Activated naive CD8-positive, alpha-beta T cell treated with anti-CD3 and anti-CD28 coated beads for 36 hours (primary cell): ENCODE results near the gene GHR. TPM values are rescaled to one million over a fixed set of nuclear protein-coding genes. Genes with fewer than 3 reads are reported as not detected.
"Not testable (repeated sequence)": the region's sequence is repeated elsewhere in the genome, so short reads cannot be mapped to it uniquely, and the experiment has no call there.

Experiments used
- DNase-seq: peaks from one replicate; pipeline ENCODE4 v3.0.0; 2021
- H3K27ac Mint-ChIP-seq: one replicate; pipeline ENCODE4 v1.8.0; 2022; ENCODE audit warnings: mild to moderate bottlenecking, moderate library complexity, mixed read lengths
- H3K27me3 Mint-ChIP-seq: one replicate; pipeline ENCODE4 v1.8.0; 2022; ENCODE audit warnings: mild to moderate bottlenecking, mixed read lengths
- H3K36me3 Mint-ChIP-seq: one replicate; pipeline ENCODE4 v1.8.0; 2021; ENCODE audit warnings: mild to moderate bottlenecking, mixed read lengths
- H3K4me1 Mint-ChIP-seq: one replicate; pipeline ENCODE4 v1.8.0; 2021; ENCODE audit warnings: mixed read lengths
- H3K4me3 Mint-ChIP-seq: one replicate; pipeline ENCODE4 v1.8.0; 2022; ENCODE audit warnings: mild to moderate bottlenecking, moderate library complexity, mixed read lengths
- H3K9me3 Mint-ChIP-seq: one replicate; pipeline ENCODE4 v1.8.0; 2022; ENCODE audit warnings: mixed read lengths
- total RNA-seq, 2 experiments: library from RNA; stranded (reverse); gene quantifications; one replicate each; pipeline ENCODE4 v1.2.3, GENCODE V29; 2021

The GHR gene
- total RNA-seq, 2 experiments from 2014 or later, result not detected

- no peak for DNase-seq
- H3K27ac Mint-ChIP-seq, result no peak overlapping the region
- H3K36me3 Mint-ChIP-seq, result no peaks in the 10 kb centered on the region
- no peaks in the 10 kb centered on the region for H3K9me3 Mint-ChIP-seq
- H3K27me3 Mint-ChIP-seq, result peaks cover 5% of the 10 kb centered on the region
- H3K4me1 Mint-ChIP-seq, result no peaks in the 10 kb centered on the region
- no peak overlapping the region for H3K4me3 Mint-ChIP-seq
Measured at GRCh38 chr5:42555797-42556196, 132.6 kb downstream of the GHR start.

- no peaks in the 10 kb centered on the region for H3K27me3 Mint-ChIP-seq
- H3K4me3 Mint-ChIP-seq, result no peak overlapping the region
- no peaks in the 10 kb centered on the region for H3K9me3 Mint-ChIP-seq
- H3K27ac Mint-ChIP-seq, result no peak overlapping the region
- H3K4me1 Mint-ChIP-seq, result no peaks in the 10 kb centered on the region
- H3K36me3 Mint-ChIP-seq, result no peaks in the 10 kb centered on the region
- DNase-seq, result no peak
Measured at GRCh38 chr5:42557689-42558088, 134.4 kb downstream of the GHR start.

GRCh38 chr5:42561656-42562055 lies 138.4 kb downstream of the GHR start:
- Mint-ChIP-seq H3K27ac (no peak overlapping the region), H3K27me3 (no peaks in the 10 kb centered on the region), H3K36me3 (no peaks in the 10 kb centered on the region), H3K9me3 (no peaks in the 10 kb centered on the region), H3K4me3 (no peak overlapping the region), H3K4me1 (no peaks in the 10 kb centered on the region)
- DNase-seq, result no peak

- Mint-ChIP-seq H3K27ac (no peak overlapping the region), H3K27me3 (no peaks in the 10 kb centered on the region), H3K4me1 (no peaks in the 10 kb centered on the region), H3K36me3 (no peaks in the 10 kb centered on the region), H3K9me3 (no peaks in the 10 kb centered on the region), H3K4me3 (no peak overlapping the region)
- DNase-seq, result no peak
Measured at GRCh38 chr5:42564689-42565356, 141.6 kb downstream of the GHR start.

- no peak overlapping the region for H3K4me3 Mint-ChIP-seq
- H3K27ac Mint-ChIP-seq, result no peak overlapping the region
- no peaks in the 10 kb centered on the region for H3K9me3 Mint-ChIP-seq
- no peaks in the 10 kb centered on the region for H3K27me3 Mint-ChIP-seq
- H3K36me3 Mint-ChIP-seq, result no peaks in the 10 kb centered on the region
- no peak for DNase-seq
- H3K4me1 Mint-ChIP-seq, result no peaks in the 10 kb centered on the region
Measured at GRCh38 chr5:42566652-42567295, 143.5 kb downstream of the GHR start.

- no peak overlapping the region for H3K27ac Mint-ChIP-seq
Measured at GRCh38 chr5:42569325-42569724, 146.1 kb downstream of the GHR start.

GRCh38 chr5:42569953-42570548 lies 146.8 kb downstream of the GHR start:
- H3K27me3 Mint-ChIP-seq, result peaks cover 7% of the 10 kb centered on the region
- H3K27ac Mint-ChIP-seq, result no peak overlapping the region
- H3K4me1 Mint-ChIP-seq, result no peaks in the 10 kb centered on the region

More at GRCh38 chr5:42569325-42569724, 146.1 kb downstream of the GHR start:
- no peak overlapping the region for H3K4me3 Mint-ChIP-seq
- no peak for DNase-seq
- H3K36me3 Mint-ChIP-seq, result no peaks in the 10 kb centered on the region
- H3K9me3 Mint-ChIP-seq, result no peaks in the 10 kb centered on the region
- H3K4me1 Mint-ChIP-seq, result no peaks in the 10 kb centered on the region
- peaks cover 6% of the 10 kb centered on the region for H3K27me3 Mint-ChIP-seq

GRCh38 chr5:42570966-42571960 lies 148.0 kb downstream of the GHR start:
- Mint-ChIP-seq H3K36me3 (no peaks in the 10 kb centered on the region), H3K4me1 (no peaks in the 10 kb centered on the region), H3K27ac (no peak overlapping the region), H3K4me3 (no peak overlapping the region), H3K9me3 (no peaks in the 10 kb centered on the region), H3K27me3 (peaks cover 12% of the 10 kb centered on the region)
- no peak for DNase-seq

More at GRCh38 chr5:42569953-42570548, 146.8 kb downstream of the GHR start:
- no peak overlapping the region for H3K4me3 Mint-ChIP-seq
- no peaks in the 10 kb centered on the region for H3K36me3 Mint-ChIP-seq
- no peak for DNase-seq
- H3K9me3 Mint-ChIP-seq, result no peaks in the 10 kb centered on the region

- DNase-seq, result no peak
- peaks cover 12% of the 10 kb centered on the region for H3K27me3 Mint-ChIP-seq
- H3K36me3 Mint-ChIP-seq, result no peaks in the 10 kb centered on the region
- H3K9me3 Mint-ChIP-seq, result no peaks in the 10 kb centered on the region
- H3K4me1 Mint-ChIP-seq, result no peaks in the 10 kb centered on the region
- no peak overlapping the region for H3K27ac Mint-ChIP-seq
- no peak overlapping the region for H3K4me3 Mint-ChIP-seq
Measured at GRCh38 chr5:42572313-42572712, 149.1 kb downstream of the GHR start.

GRCh38 chr5:42573386-42573785 lies 150.1 kb downstream of the GHR start:
- Mint-ChIP-seq H3K4me3 (no peak overlapping the region), H3K27ac (no peak overlapping the region), H3K27me3 (peaks cover 12% of the 10 kb centered on the region), H3K4me1 (no peaks in the 10 kb centered on the region), H3K9me3 (no peaks in the 10 kb centered on the region), H3K36me3 (no peaks in the 10 kb centered on the region)
- DNase-seq, result no peak

GRCh38 chr5:42575914-42576313 lies 152.7 kb downstream of the GHR start:
- peaks cover 18% of the 10 kb centered on the region for H3K27me3 Mint-ChIP-seq
- DNase-seq, H3K27ac Mint-ChIP-seq, H3K36me3 Mint-ChIP-seq, H3K4me1 Mint-ChIP-seq, H3K9me3 Mint-ChIP-seq, H3K4me3 Mint-ChIP-seq: not testable (repeated sequence)

- not testable (repeated sequence) for H3K36me3 Mint-ChIP-seq, H3K27ac Mint-ChIP-seq, DNase-seq, H3K4me1 Mint-ChIP-seq, H3K9me3 Mint-ChIP-seq, H3K4me3 Mint-ChIP-seq
- peaks cover 20% of the 10 kb centered on the region for H3K27me3 Mint-ChIP-seq
Measured at GRCh38 chr5:42578901-42579300, 155.7 kb downstream of the GHR start.

- Mint-ChIP-seq H3K36me3 (no peaks in the 10 kb centered on the region), H3K4me3 (no peak overlapping the region), H3K4me1 (no peaks in the 10 kb centered on the region)
Measured at GRCh38 chr5:42579320-42579719, 156.1 kb downstream of the GHR start.

GRCh38 chr5:42581845-42582244 lies 158.6 kb downstream of the GHR start:
- Mint-ChIP-seq H3K9me3 (no peaks in the 10 kb centered on the region), H3K36me3 (no peaks in the 10 kb centered on the region), H3K27ac (no peak overlapping the region), H3K27me3 (peaks cover 18% of the 10 kb centered on the region), H3K4me1 (no peaks in the 10 kb centered on the region), H3K4me3 (no peak overlapping the region)
- DNase-seq, result no peak

More at GRCh38 chr5:42579320-42579719, 156.1 kb downstream of the GHR start:
- no peak overlapping the region for H3K27ac Mint-ChIP-seq
- no peaks in the 10 kb centered on the region for H3K9me3 Mint-ChIP-seq
- DNase-seq, result no peak
- peaks cover 20% of the 10 kb centered on the region for H3K27me3 Mint-ChIP-seq

- Mint-ChIP-seq H3K27me3 (peaks cover 18% of the 10 kb centered on the region), H3K4me1 (no peaks in the 10 kb centered on the region), H3K27ac (no peak overlapping the region), H3K9me3 (no peaks in the 10 kb centered on the region), H3K4me3 (no peak overlapping the region), H3K36me3 (no peaks in the 10 kb centered on the region)
- DNase-seq, result no peak
Measured at GRCh38 chr5:42582723-42583122, 159.5 kb downstream of the GHR start.
